Mucosa of descending colon (tissue), 3 donors: ENCODE results near the gene GCNT2. TPM values are rescaled to one million over a fixed set of nuclear protein-coding genes. Genes with fewer than 3 reads are reported as not detected.

Source experiments
- ATAC-seq: fragments of 200-7000 bp; cut with Tn5 transposase; one replicate; pipeline ENCODE4 v1.9.1; 2020; ENCODE audit warnings: mild to moderate bottlenecking, moderate library complexity
- DNase-seq, 3 donors: peaks; one replicate each; pipeline ENCODE4 v3.0.0-alpha.2; 2020
- H3K36me3 ChIP-seq: fragments of 200-600 bp; one replicate; pipeline ENCODE4 v1.8.0; 2021; ENCODE audit warnings: low read depth, mild to moderate bottlenecking
- H3K4me1 ChIP-seq: fragments of 200-600 bp; one replicate; pipeline ENCODE4 v1.8.0; 2021; ENCODE audit warnings: low read depth, mild to moderate bottlenecking
- H3K4me3 ChIP-seq: fragments of 200-600 bp; one replicate; pipeline ENCODE4 v1.8.0; 2021; ENCODE audit warnings: mild to moderate bottlenecking
- H3K9me3 ChIP-seq: fragments of 200-600 bp; one replicate; pipeline ENCODE4 v1.8.0; 2021; ENCODE audit warnings: mild to moderate bottlenecking
- intact Hi-C, 2 donors: fragments of 100-400 bp; cut with DNase I in 1 of 2; cut with micrococcal nuclease in 1 of 2; formaldehyde crosslinking; loops; one replicate each; pipeline versions ENCODE4 v1.11.0 to v1.11.1; 2022; cut with DNase I, micrococcal nuclease
- long read RNA-seq, 2 donors: library from polyadenylated mRNA; unstranded; transcript quantifications; one replicate each; pipeline ENCODE4 v2.0.0, GENCODE V29; 2019 to 2021
- total RNA-seq, 3 donors: library from RNA; stranded (reverse); fragmentation: NEBNext Ultra II Directional in 2 of 3; extraction: Animal tissue kit (Norgen Biotek cat#: 25700) in 2 of 3; gene quantifications; one replicate each; pipeline versions ENCODE4 v1.2.1 to v1.2.4, GENCODE V29; 2021 to 2023
- TF ChIP-seq, protein P1 (sequence below): fragments of 200-600 bp; IDR thresholded peaks from one replicate; pipeline ENCODE4 v1.8.0; 2022; ENCODE audit warnings: antibody characterized with exemption, mild to moderate bottlenecking
- donor health status: DM: no; HTN: no; CAD: no; lungs with moderate emphysema.
- donor health status: DM: no; HTN: no; CAD: no.
- donor health status: DM: no; HTN: yes; CAD: no.

GCNT2 gene
- 10 to 100 TPM; 11.7 to 22.3 (median 19.8) TPM for total RNA-seq
- long read RNA-seq, donor 1, full-length matches to known transcripts = 4 of 5 reads
- long read RNA-seq, donor 1, partial matches to known transcripts = 0 of 5 reads
- long read RNA-seq, donor 1, other reads (novel, unspliced or antisense) = 1 of 5 reads
- long read RNA-seq, donor 2, partial matches to known transcripts = 0 of 3 reads
- long read RNA-seq, donor 2, other reads (novel, unspliced or antisense) = 3 of 3 reads

DNA sequence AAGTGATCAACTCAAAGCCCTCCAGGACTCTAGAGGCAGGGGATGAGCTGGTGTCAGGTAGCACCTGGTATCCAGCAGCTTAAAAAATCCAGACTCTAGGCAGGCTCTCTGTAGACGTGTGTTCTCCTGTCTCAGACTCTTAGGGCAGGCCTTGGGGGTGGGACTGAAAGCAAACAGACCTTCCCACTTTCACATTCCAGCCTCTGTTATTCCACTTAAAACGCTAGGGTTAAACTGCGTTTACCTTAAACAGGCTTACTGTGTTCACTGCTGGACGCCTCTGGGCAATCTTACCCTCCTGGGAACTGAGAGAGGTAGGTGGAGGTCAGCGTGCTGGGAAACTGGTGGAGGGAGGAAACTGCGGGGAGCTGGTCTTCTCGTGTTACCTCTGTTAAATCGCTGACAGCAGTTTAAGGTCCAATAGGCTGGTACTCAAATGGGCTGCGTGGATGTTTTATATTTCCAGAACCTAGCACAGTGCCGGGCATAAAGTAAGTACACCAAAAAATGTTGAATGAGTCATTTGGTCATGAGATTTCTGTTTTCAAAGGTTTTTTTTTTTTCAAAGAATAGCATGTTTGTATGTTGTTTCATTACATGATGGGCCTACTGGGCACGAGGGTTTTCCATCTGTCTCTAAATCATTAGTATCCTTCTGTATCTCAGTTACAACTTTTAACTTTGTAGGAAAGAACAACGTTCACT is at the start of gene GCNT2:
TSS of gene GCNT2 (plus strand) at position 248 of the 705 bp plus-strand sequence. CDS start 7,561 bp downstream, outside the sequence.
- H3K4me3 ChIP-seq = no peak within 1 kb of the TSS
- H3K9me3 ChIP-seq = no peaks in the 10 kb centered on the region
- TF ChIP-seq, protein P1, sequence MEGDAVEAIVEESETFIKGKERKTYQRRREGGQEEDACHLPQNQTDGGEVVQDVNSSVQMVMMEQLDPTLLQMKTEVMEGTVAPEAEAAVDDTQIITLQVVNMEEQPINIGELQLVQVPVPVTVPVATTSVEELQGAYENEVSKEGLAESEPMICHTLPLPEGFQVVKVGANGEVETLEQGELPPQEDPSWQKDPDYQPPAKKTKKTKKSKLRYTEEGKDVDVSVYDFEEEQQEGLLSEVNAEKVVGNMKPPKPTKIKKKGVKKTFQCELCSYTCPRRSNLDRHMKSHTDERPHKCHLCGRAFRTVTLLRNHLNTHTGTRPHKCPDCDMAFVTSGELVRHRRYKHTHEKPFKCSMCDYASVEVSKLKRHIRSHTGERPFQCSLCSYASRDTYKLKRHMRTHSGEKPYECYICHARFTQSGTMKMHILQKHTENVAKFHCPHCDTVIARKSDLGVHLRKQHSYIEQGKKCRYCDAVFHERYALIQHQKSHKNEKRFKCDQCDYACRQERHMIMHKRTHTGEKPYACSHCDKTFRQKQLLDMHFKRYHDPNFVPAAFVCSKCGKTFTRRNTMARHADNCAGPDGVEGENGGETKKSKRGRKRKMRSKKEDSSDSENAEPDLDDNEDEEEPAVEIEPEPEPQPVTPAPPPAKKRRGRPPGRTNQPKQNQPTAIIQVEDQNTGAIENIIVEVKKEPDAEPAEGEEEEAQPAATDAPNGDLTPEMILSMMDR = no peak
- H3K36me3 ChIP-seq = no peaks in the 10 kb centered on the region
- intact Hi-C loops = no loop called here
- H3K4me1 ChIP-seq = peaks cover 7% of the 10 kb centered on the region
- DNase-seq (no peak), ATAC-seq (peak; percentile 84)

DNA sequence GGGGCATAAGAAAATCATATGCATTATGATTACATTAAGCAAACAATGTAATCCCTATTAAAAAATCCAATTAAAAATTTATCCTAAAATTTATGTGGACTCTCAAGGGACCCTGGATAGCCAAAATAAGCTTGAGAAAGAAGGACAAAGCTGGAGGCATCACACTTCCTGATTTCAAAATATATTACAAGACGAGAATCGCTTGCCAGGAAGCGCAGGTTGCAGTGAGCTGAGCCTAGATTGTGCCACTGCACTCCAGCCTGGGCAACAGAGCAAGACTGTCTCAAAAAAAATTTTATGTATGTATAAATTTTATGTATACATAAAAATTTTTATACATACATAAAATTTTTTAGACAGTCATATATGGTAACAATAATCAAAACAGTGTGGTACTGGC is 48.5 kb upstream of the GCNT2 start:
- no peak for ATAC-seq
- H3K4me1 ChIP-seq = no peaks in the 10 kb centered on the region
- DNase-seq = no peak
- H3K4me3 ChIP-seq = no peak overlapping the region
- H3K9me3 ChIP-seq = no peaks in the 10 kb centered on the region
- TF ChIP-seq, protein P1 = no peak
- H3K36me3 ChIP-seq = no peaks in the 10 kb centered on the region
- intact Hi-C loops = loop anchor here (10.0 kb wide), 1 partner anchor 332 kb away; no protein-coding TSS in a partner anchor

DNA sequence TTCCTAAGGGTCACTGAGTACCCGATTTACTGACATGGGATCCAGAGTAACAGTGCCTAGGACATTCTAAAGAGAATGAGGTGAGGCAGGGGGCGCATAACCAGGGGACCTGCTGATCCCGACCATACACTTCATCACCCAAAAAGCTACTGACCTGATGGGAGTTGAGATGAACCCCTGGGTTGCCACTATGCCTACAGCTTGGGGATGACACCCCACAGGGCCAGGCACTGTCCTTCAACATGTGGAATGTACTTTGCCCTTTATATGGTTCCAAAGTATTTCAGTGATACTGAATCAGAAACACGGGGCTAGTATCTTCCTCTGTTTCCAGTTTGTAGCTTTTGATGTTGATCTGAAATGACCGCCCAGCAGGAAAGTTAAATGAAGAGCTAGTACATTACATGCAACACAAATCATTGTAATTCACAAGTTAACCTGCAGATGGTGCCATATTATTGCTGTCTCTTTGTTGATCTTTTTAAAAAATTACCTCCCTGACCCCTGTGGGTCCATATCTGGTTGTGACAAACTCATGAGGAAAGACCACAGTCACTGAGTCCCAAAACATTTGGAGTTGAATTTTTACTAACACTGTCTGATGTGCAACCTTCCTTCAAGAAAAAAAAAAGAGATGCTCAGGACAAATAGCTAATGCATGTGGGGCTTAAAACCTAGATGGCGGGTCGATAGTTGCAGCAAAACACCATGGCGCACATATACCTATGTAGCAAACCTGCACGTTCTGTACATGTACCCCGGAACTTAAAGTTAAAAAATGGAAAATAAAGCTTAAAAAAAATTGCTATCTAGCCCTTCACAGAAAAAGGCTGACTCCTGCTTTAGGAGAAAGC is 42.7 kb upstream of the GCNT2 start:
- ATAC-seq (no peak), DNase-seq (peak in 1 of 3 donors; percentile 32)
- no peak overlapping the region for H3K4me3 ChIP-seq
- TF ChIP-seq, protein P1 = no peak
- H3K36me3 ChIP-seq = no peaks in the 10 kb centered on the region
- H3K9me3 ChIP-seq = no peaks in the 10 kb centered on the region
- intact Hi-C loops = loop anchor here (10.0 kb wide), 1 partner anchor 326 kb away; no protein-coding TSS in a partner anchor
- no peaks in the 10 kb centered on the region for H3K4me1 ChIP-seq

DNA sequence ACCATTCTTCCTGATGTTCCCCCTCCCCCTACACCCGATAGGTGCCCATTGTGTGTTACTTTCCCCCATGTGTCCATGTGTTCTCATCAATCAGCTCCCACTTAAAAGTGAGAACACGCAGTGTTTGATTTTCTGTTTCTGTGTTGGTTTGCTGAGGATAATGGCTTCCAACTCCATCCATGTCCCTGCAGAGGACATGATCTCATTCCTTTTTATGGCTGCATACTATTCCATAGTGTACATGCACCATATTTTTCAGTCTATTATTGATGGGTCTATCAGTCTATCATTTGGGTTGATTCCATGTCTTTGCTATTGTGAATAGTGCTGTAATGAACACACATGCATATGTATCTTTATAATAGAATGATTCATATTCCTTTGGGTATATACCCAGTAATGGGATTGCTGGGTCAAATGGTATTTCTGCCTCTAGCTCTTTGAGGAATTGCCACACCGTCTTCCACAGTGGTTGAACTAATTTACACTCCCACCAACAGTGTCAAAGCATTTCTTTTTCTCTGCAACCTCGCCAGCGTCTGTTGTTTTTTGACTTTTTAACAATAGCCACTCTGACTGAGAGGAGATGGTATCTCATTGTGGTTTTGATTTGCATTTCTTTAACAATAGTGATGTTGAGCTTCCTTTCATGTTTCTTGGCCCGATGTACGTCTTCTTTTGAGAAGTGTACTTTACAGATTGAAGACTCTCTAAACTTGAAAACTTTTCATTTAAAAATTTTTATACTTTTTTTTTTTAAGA is 41.0 kb upstream of the GCNT2 start:
- DNase-seq (no peak), ATAC-seq (no peak)
- intact Hi-C loops = loop anchor here (10.0 kb wide), 1 partner anchor 325 kb away; no protein-coding TSS in a partner anchor
- Histone ChIP-seq H3K4me3 (no peak overlapping the region), H3K9me3 (no peaks in the 10 kb centered on the region), H3K4me1 (no peaks in the 10 kb centered on the region), H3K36me3 (no peaks in the 10 kb centered on the region)
- TF ChIP-seq, protein P1 = no peak

DNA sequence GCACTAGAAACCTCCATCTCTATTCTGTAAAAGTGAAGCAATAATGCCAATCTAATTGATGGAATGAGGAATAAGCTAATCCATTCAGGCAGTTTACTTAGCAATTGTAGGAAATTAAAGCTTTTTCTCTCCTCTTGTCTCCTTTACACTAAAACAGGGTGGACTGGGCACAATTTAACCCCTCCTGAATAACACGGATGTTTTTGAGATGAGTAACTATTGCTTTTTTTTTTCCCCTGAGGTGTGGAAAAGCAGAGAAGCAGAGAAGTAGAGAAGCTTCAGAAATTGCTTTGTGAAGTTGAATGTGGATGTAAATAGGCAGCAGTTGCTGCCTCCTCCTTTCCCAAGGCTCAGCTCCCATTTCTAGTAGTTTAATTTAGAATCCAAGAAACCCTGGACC is 40.0 kb upstream of the GCNT2 start:
- no peak overlapping the region for H3K4me3 ChIP-seq
- H3K36me3 ChIP-seq = no peaks in the 10 kb centered on the region
- intact Hi-C loops = no loop called here
- no peaks in the 10 kb centered on the region for H3K4me1 ChIP-seq
- ATAC-seq = no peak
- DNase-seq = no peak
- no peaks in the 10 kb centered on the region for H3K9me3 ChIP-seq
- TF ChIP-seq, protein P1 = no peak
